ENCODE data around the gene ASB4.

DNA sequence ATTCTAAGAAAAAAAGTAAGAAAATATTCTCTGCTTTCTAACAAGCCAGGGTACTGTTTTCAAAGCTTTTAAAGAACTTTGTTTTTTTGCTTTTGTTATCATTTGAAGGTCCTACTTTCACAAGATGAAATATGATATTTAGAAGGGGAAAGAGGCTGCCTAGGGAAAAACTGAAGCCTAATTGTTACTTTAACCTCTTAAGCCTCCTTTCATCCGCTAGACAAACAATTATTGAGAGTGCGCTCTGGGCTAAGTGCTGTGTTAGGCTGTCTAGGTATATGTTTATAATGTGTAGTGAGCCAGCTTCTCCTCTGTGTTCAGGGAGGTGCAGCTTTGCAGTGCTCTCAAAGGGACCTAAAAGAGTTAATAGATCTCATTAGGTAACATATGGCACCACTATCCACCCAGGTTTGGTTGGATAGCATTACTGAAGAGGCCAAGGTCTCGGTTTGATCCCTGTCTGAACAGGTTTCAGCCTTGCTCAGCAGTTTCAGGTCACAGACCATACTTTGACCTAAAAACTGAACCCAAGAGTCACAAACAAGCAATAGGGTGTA lies 92.6 kb downstream of the ASB4 start:
- TF ChIP-seq, protein P1, sequence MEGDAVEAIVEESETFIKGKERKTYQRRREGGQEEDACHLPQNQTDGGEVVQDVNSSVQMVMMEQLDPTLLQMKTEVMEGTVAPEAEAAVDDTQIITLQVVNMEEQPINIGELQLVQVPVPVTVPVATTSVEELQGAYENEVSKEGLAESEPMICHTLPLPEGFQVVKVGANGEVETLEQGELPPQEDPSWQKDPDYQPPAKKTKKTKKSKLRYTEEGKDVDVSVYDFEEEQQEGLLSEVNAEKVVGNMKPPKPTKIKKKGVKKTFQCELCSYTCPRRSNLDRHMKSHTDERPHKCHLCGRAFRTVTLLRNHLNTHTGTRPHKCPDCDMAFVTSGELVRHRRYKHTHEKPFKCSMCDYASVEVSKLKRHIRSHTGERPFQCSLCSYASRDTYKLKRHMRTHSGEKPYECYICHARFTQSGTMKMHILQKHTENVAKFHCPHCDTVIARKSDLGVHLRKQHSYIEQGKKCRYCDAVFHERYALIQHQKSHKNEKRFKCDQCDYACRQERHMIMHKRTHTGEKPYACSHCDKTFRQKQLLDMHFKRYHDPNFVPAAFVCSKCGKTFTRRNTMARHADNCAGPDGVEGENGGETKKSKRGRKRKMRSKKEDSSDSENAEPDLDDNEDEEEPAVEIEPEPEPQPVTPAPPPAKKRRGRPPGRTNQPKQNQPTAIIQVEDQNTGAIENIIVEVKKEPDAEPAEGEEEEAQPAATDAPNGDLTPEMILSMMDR (IDR thresholded peaks at IDR 0.05), result no peak
- no peak for TF ChIP-seq POLR2A (IDR thresholded peaks at IDR 0.05)

Data from esophagus squamous epithelium (tissue), 4 donors.